ENCODE data around the gene DDX53. TPM values are rescaled to one million over a fixed set of nuclear protein-coding genes. Genes with fewer than 3 reads are reported as not detected.

DDX53 gene
- not detected in 5 replicates for total RNA-seq (2022; extraction: Qiagen RNA extraction)

DNA sequence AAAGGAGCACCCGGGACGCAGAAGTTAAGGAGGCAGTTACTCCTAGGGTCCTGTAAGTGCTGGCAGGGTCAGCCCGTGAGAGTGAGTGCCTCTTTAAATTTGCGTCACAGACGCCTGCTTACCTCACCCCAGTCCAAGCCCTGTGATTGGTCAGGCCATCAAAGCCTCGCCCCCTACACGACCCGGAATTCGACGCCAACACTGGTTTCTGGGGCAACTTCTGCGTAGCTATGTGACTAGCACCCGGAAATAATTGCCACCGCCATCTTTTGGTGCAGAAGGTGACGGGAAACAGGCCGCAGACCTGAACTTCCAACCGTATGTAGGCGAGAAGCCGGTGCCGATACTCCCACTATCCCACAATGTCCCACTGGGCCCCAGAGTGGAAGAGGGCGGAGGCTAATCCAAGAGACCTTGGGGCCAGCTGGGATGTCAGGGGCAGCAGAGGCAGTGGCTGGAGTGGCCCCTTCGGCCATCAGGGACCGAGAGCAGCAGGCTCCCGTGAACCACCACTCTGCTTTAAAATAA is at the start of gene DDX53:
DDX53 (plus strand) TSS at position 265 of the 528 bp plus-strand sequence; CDS start at position 363, 98 bp downstream.

Measured in A549 treated with Mapracorat at 1 μM for 4 hours (cell line).